ENCODE results near the gene EIF3A. TPM values are rescaled to one million over a fixed set of nuclear protein-coding genes. Genes with fewer than 3 reads are reported as not detected.

EIF3A gene
- total and polyA plus RNA-seq, 2 of the 8 experiments (the other 6 are each of a cell fraction or from before 2014, with no cell fraction given) = 26.8 to 209 TPM

DNA sequence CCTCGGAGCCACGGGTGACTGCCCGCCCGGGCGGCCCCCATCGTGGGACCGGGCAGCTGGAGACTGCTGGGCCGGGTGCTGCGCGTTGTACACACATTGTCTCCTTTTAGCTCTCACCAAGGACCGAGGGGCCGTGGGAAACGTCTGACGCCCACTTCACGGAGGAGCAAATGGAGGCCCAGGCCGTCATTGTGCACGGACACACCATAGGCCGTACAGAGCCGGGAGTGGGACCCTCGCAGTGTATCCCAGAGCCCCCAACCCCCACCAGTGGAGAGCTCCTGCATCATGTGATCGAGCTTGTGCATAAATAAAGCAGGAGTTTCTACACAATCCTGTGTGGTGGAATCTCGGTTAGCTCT, 24.0 kb upstream of the EIF3A start (continued):
- TF ChIP-seq, protein P1, sequence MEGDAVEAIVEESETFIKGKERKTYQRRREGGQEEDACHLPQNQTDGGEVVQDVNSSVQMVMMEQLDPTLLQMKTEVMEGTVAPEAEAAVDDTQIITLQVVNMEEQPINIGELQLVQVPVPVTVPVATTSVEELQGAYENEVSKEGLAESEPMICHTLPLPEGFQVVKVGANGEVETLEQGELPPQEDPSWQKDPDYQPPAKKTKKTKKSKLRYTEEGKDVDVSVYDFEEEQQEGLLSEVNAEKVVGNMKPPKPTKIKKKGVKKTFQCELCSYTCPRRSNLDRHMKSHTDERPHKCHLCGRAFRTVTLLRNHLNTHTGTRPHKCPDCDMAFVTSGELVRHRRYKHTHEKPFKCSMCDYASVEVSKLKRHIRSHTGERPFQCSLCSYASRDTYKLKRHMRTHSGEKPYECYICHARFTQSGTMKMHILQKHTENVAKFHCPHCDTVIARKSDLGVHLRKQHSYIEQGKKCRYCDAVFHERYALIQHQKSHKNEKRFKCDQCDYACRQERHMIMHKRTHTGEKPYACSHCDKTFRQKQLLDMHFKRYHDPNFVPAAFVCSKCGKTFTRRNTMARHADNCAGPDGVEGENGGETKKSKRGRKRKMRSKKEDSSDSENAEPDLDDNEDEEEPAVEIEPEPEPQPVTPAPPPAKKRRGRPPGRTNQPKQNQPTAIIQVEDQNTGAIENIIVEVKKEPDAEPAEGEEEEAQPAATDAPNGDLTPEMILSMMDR (IDR thresholded peaks at IDR 0.05; ENCODE audit: control extremely low read depth in 1 of 3, insufficient read depth in 1 of 3, low read depth in 1 of 3, low read length in 3 of 3) = no peak
- TF ChIP-seq YY1 (IDR thresholded peaks at IDR 0.05; ENCODE audit: low read depth, low read length) (no peak), FOSL1 (IDR thresholded peaks at IDR 0.05; ENCODE audit: insufficient read depth, low read depth, low read length) (no peak), SIRT6 (IDR thresholded peaks at IDR 0.05; ENCODE audit: low read length) (no peak), GTF2F1 (IDR thresholded peaks at IDR 0.05; ENCODE audit: borderline replicate concordance, low read depth, low read length) (no peak), JUND (IDR thresholded peaks at IDR 0.05; ENCODE audit: low read length) (no peak), EGR1 (IDR thresholded peaks at IDR 0.05; ENCODE audit: borderline replicate concordance, low read depth, low read length) (no peak), SP4 (IDR thresholded peaks at IDR 0.05; ENCODE audit: low read length) (no peak), POU5F1 (IDR thresholded peaks at IDR 0.05; ENCODE audit: low read depth, low read length) (no peak), CBX8 (IDR thresholded peaks at IDR 0.05; ENCODE audit: borderline replicate concordance, low read depth, low read length) (no peak), KDM1A (IDR thresholded peaks at IDR 0.05; ENCODE audit: borderline replicate concordance, low read length) (peak; percentile 50; the same call in 1 of the 2 replicates), BRCA1 (IDR thresholded peaks at IDR 0.05; ENCODE audit: low read depth, low read length) (no peak), RFX5 (IDR thresholded peaks at IDR 0.05; ENCODE audit: borderline replicate concordance, low read depth, low read length) (no peak), KDM5A (IDR thresholded peaks at IDR 0.05; ENCODE audit: low read length) (no peak), CHD1 (IDR thresholded peaks at IDR 0.05; ENCODE audit: low read depth, low read length) (no peak)
- TF ChIP-seq, protein P2, sequence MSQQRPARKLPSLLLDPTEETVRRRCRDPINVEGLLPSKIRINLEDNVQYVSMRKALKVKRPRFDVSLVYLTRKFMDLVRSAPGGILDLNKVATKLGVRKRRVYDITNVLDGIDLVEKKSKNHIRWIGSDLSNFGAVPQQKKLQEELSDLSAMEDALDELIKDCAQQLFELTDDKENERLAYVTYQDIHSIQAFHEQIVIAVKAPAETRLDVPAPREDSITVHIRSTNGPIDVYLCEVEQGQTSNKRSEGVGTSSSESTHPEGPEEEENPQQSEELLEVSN (IDR thresholded peaks at IDR 0.05) = no peak
